ENCODE data around the gene TOB2.

- TF ChIP-seq ZNF274 (IDR thresholded peaks at IDR 0.05; ENCODE audit: low read depth, low read length) (no peak), YY1 (IDR thresholded peaks at IDR 0.05; ENCODE audit: insufficient read depth, insufficient read length) (no peak), SUZ12 (IDR thresholded peaks at IDR 0.05; ENCODE audit: extremely low read depth, insufficient read depth, insufficient read length) (no peak)
Observed at GRCh38 chr22:41398921-41399320, 47.7 kb downstream of the TOB2 start.

Data from NT2/D1 (cell line).